ENCODE results near the gene PIM3.

- TF ChIP-seq CTCF (conservative IDR thresholded peaks at IDR 0.05 in 1 of 2, IDR thresholded peaks at IDR 0.05 in 1 of 2; ENCODE audit: extremely low read depth in 1 of 2, insufficient read depth in 1 of 2, low read depth in 1 of 2, low read length in 2 of 2) (no peak), EZH2 (IDR thresholded peaks at IDR 0.05; ENCODE audit: borderline replicate concordance, low read length) (no peak)
Observed at GRCh38 chr22:50000587-50001387, 40.2 kb downstream of the PIM3 start.
